ENCODE results near the gene ARHGAP21.

- TF ChIP-seq CTCF (IDR thresholded peaks at IDR 0.05) (peak; percentile 75), POLR2AphosphoS5 (IDR thresholded peaks at IDR 0.05; ENCODE audit: low read depth, low read length) (no peak), SIN3A (IDR thresholded peaks at IDR 0.05; ENCODE audit: borderline replicate concordance, insufficient read depth, low read depth, low read length) (no peak)
- TF ChIP-seq, protein P1, sequence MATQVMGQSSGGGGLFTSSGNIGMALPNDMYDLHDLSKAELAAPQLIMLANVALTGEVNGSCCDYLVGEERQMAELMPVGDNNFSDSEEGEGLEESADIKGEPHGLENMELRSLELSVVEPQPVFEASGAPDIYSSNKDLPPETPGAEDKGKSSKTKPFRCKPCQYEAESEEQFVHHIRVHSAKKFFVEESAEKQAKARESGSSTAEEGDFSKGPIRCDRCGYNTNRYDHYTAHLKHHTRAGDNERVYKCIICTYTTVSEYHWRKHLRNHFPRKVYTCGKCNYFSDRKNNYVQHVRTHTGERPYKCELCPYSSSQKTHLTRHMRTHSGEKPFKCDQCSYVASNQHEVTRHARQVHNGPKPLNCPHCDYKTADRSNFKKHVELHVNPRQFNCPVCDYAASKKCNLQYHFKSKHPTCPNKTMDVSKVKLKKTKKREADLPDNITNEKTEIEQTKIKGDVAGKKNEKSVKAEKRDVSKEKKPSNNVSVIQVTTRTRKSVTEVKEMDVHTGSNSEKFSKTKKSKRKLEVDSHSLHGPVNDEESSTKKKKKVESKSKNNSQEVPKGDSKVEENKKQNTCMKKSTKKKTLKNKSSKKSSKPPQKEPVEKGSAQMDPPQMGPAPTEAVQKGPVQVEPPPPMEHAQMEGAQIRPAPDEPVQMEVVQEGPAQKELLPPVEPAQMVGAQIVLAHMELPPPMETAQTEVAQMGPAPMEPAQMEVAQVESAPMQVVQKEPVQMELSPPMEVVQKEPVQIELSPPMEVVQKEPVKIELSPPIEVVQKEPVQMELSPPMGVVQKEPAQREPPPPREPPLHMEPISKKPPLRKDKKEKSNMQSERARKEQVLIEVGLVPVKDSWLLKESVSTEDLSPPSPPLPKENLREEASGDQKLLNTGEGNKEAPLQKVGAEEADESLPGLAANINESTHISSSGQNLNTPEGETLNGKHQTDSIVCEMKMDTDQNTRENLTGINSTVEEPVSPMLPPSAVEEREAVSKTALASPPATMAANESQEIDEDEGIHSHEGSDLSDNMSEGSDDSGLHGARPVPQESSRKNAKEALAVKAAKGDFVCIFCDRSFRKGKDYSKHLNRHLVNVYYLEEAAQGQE (IDR thresholded peaks at IDR 0.05; ENCODE audit: insufficient read depth in 1 of 2, low read depth in 2 of 2, low read length in 1 of 2), result no peak
Observed at GRCh38 chr10:24556750-24557742, 166.6 kb downstream of the ARHGAP21 start.
